Right lobe of liver (tissue), 6 donors: ENCODE measurements around the gene CEP55. TPM values are rescaled to one million over a fixed set of nuclear protein-coding genes. Genes with fewer than 3 reads are reported as not detected.

Source experiments
- ATAC-seq, 4 donors: fragments of 200-7000 bp; cut with Tn5 transposase; one replicate each; pipeline ENCODE4 v1.9.1; 2020; ENCODE audit warnings: mild to moderate bottlenecking in 4 of 4, moderate library complexity in 4 of 4
- DNase-seq, 3 donors: peaks; one replicate each; pipeline ENCODE4 v3.0.0-alpha.2; 2020
- H3K27ac ChIP-seq, 3 donors: fragments of 200-600 bp; one replicate each; pipeline ENCODE4 v1.8.0; 2022
- H3K27me3 ChIP-seq, 2 donors: fragments of 200-600 bp; one replicate each; pipeline ENCODE4 v1.8.0; 2022
- H3K36me3 ChIP-seq, 4 donors: fragments of 200-600 bp; sonication (generic) in 1 of 4; one replicate each; pipeline versions ENCODE4 v1.5.1 to v1.8.0; 2017 to 2022; ENCODE audit warnings: control low read depth in 1 of 4
- H3K4me1 ChIP-seq, 4 donors: fragments of 200-600 bp; sonication (generic) in 1 of 4; one replicate each; pipeline versions ENCODE4 v1.5.1 to v1.8.0; 2017 to 2022; ENCODE audit warnings: control low read depth in 1 of 4
- H3K4me3 ChIP-seq, 3 donors: fragments of 200-600 bp; one replicate each; pipeline ENCODE4 v1.8.0; 2022
- H3K9me3 ChIP-seq, 4 donors: fragments of 200-600 bp; sonication (generic) in 1 of 4; one replicate each; pipeline versions ENCODE4 v1.5.1 to v1.8.0; 2017 to 2022; ENCODE audit warnings: control low read depth in 1 of 4
- POLR2A ChIP-seq: fragments of 450-650 bp; IDR thresholded peaks from one replicate; pipeline ENCODE4 v1.6.1; 2017; ENCODE audit warnings: antibody characterized with exemption, mild to moderate bottlenecking
- WGBS: methylation state at CpG from one replicate; pipeline ENCODE4 v1.1.6; 2018; ENCODE audit warnings: low coverage, low lambda C conversion rate; ENCODE audit not compliant: insufficient coverage; ENCODE audit errors: missing lambda C conversion rate; 5-methylcytosine and 5-hydroxymethylcytosine counted together
- intact Hi-C, 2 donors: fragments of 100-400 bp; cut with DNase I; formaldehyde crosslinking; loops; one replicate each; pipeline versions ENCODE4 v1.11.2 to v1.14.1; 2022
- total RNA-seq, 6 experiments: library from RNA; depleted of rRNA in 2 of 6; stranded (reverse); fragments of >200 nt in 2 of 6; fragmentation: NEBNext Ultra II Directional in 3 of 6; extraction: Animal tissue kit (Norgen Biotek cat#: 25700) in 3 of 6; gene quantifications; one replicate each; pipeline versions ENCODE4 v1.1.0 to v1.2.4, GENCODE V29; 2016 to 2023
- TF ChIP-seq, protein P1 (sequence below), 4 donors: fragments of 200-600 bp in 3 of 4; fragments of 450-650 bp in 1 of 4; IDR thresholded peaks; one replicate each; pipeline versions ENCODE4 v1.5.1 to v1.8.0; 2016 to 2022; ENCODE audit warnings: antibody characterized with exemption in 4 of 4, mild to moderate bottlenecking in 2 of 4
- donor health status: DM: no; HTN: yes; CAD: no.
- donor health status: DM: no; HTN: no; CAD: no.
- donor health status: DM: no; HTN: no; CAD: no.
- donor health status: DM: no; HTN: yes; CAD: no.
- donor health status: DM: no; HTN: yes; CAD: no.

CEP55 gene
- total RNA-seq, 6 experiments from 2014 or later, result 0.16 to 0.56 (median 0.43) TPM; not detected in 1

DNA sequence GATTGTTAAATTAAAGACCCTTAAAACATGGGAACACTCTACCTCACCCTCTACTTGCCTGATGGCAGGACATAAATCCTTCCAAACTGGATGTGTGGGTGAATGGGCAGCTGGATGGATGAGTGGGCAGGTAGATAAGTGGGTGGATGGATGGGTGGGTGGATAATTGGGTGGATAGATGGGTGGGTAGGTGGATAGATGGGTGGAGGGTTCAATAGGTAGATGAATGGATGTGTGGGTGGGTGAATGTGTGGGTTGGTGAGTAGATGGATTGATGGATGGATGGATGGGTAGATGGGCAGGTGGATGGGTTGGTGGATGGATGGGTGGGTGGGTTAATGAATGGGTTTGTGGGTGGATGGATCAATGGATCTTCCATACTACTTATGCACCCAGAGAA is 51.1 kb downstream of the CEP55 start:
- no peak for ATAC-seq

DNA sequence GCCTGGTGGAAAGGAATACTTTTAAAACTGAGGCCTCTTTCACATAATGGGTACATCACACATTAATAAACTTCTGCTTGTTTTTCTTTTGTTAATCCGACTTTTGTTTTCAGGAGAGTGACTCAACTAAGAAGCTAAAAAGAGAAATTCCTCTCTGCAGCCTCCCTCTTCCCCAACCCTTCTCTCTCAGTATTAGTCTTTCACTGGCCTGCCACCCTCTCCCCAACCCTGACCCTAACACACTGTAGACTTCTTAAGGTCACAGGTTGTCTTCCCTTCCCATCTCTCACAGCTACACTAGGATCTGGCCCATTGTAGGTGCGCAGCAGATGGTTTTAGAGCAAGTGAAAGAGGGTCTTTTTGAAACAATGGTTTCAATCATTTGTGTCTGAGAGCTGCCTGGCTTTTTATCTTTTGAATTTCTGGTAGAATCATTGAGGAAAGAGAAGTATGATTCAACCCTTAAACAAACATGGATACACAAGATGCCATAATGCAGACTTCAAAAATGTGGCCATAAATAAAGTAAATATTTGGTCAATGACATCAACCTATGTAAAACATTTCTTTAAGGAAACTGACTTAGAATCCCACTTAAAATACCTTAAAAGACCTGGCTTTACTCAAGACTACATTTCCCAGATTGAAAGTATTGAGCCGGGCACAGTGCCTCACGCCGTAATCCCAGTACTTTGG is 52.1 kb downstream of the CEP55 start:
- no peaks in the 10 kb centered on the region for H3K27me3 ChIP-seq
- TF ChIP-seq, protein P1, sequence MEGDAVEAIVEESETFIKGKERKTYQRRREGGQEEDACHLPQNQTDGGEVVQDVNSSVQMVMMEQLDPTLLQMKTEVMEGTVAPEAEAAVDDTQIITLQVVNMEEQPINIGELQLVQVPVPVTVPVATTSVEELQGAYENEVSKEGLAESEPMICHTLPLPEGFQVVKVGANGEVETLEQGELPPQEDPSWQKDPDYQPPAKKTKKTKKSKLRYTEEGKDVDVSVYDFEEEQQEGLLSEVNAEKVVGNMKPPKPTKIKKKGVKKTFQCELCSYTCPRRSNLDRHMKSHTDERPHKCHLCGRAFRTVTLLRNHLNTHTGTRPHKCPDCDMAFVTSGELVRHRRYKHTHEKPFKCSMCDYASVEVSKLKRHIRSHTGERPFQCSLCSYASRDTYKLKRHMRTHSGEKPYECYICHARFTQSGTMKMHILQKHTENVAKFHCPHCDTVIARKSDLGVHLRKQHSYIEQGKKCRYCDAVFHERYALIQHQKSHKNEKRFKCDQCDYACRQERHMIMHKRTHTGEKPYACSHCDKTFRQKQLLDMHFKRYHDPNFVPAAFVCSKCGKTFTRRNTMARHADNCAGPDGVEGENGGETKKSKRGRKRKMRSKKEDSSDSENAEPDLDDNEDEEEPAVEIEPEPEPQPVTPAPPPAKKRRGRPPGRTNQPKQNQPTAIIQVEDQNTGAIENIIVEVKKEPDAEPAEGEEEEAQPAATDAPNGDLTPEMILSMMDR (IDR thresholded peaks at IDR 0.05), result no peak
- TF ChIP-seq POLR2A, result no peak
- DNase-seq (no peak), ATAC-seq (no peak)
- no peaks in the 10 kb centered on the region for H3K9me3 ChIP-seq
- H3K4me1 ChIP-seq, result no peaks in the 10 kb centered on the region
- H3K27ac ChIP-seq, result no peak overlapping the region
- WGBS, result 82% methylated on average over 5 of the region's 5 CpGs
- H3K36me3 ChIP-seq, result no peaks in the 10 kb centered on the region
- H3K4me3 ChIP-seq, result no peak overlapping the region
- intact Hi-C loops, result no loop called here

More for the DNA sequence above, 51.1 kb downstream of the CEP55 start:
- intact Hi-C loops, result no loop called here
- no peaks in the 10 kb centered on the region for H3K36me3 ChIP-seq
- no peaks in the 10 kb centered on the region for H3K9me3 ChIP-seq
- no peak overlapping the region for H3K27ac ChIP-seq
- no peaks in the 10 kb centered on the region for H3K27me3 ChIP-seq
- no peaks in the 10 kb centered on the region for H3K4me1 ChIP-seq
- DNase-seq, result no peak
- H3K4me3 ChIP-seq, result no peak overlapping the region
- TF ChIP-seq, protein P1 (IDR thresholded peaks at IDR 0.05), result no peak
- TF ChIP-seq POLR2A, result no peak

DNA sequence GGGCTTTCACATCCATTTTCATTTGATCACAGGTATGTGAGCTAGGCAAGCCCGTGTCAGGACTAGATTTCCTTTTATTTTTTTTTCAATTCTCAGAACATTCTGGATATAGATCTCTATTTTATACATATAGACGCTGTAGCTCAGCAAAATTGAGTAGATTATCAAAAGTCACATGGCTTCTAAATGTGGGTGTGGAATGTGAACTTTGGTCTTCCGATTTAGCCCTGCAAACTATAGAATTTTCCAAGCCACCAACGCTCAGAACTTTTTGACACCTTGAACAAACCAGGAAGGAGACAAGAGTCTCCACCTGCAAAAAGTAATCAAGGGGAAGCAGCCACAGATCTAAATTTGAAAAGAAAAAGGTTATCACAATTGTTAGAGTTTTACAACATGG is 54.2 kb downstream of the CEP55 start:
- Histone ChIP-seq H3K27me3 (no peaks in the 10 kb centered on the region), H3K4me1 (peaks cover 0 to 6% (median 0%) of the 10 kb centered on the region in 4 donors), H3K4me3 (no peak overlapping the region), H3K9me3 (no peaks in the 10 kb centered on the region), H3K27ac (no peak overlapping the region), H3K36me3 (no peaks in the 10 kb centered on the region)
- DNase-seq, result no peak
- intact Hi-C loops, result loop anchor here in 1 of 2 donors (10.0 kb wide), 1 partner anchor 134 kb away; no protein-coding TSS in a partner anchor
- TF ChIP-seq, protein P1 (IDR thresholded peaks at IDR 0.05), result no peak
- TF ChIP-seq POLR2A, result no peak
- WGBS, result 80% methylated on average over 4 of the region's 4 CpGs
- no peak for ATAC-seq

DNA sequence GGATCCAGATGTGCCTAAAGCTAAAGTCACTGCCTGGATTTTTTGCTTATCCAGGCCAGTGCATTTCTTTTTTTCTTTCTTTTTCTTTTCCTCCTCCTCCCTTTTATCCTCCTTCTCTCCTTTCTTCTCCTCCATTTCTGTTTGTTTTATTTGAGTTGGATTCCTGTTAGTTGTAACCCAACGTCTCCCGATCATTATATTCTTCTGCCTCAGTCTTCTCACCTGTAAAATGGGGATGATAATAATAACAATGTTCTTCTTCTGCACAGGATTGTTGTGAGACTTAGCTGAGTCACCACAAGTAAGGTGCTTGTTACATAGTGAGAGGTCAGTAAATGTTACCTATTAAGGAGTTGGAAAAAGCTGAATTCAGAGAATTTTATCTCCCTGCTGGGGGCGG is 56.4 kb downstream of the CEP55 start:
- 92% methylated on average over 3 of the region's 3 CpGs for WGBS
- H3K4me1 ChIP-seq, result peaks cover 0 to 6% (median 0%) of the 10 kb centered on the region in 4 donors
- H3K36me3 ChIP-seq, result no peaks in the 10 kb centered on the region
- ATAC-seq (no peak), DNase-seq (no peak)
- no peak overlapping the region for H3K4me3 ChIP-seq
- intact Hi-C loops, result loop anchor here in 1 of 2 donors (10.0 kb wide), 1 partner anchor 132 kb away; no protein-coding TSS in a partner anchor
- H3K27ac ChIP-seq, result no peak overlapping the region
- no peaks in the 10 kb centered on the region for H3K9me3 ChIP-seq
- H3K27me3 ChIP-seq, result no peaks in the 10 kb centered on the region
- TF ChIP-seq, protein P1 (IDR thresholded peaks at IDR 0.05), result no peak
- no peak for TF ChIP-seq POLR2A
